ENCODE data around the gene UGCG.

DNA sequence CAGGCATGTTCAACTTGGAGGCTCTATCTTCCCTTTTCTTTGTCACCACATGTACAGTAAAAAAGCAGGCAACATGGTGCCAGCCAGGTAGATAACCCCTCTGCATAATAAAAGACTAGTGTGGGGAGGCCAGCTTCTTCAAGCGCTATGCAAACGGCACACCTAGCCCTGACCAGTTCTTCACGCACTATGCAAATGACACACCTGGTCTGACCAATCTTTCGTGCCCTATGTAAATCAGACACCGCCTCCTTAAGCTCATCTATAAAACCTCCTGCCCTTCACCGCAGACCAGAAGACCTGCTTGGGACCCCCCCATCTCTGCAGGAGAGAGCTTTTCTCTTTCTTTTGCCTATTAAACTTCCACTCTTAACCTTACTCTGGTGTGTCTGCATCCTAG lies 28.1 kb upstream of the UGCG start:
- TF ChIP-seq POLR2A (IDR thresholded peaks at IDR 0.05): no peak
- no peak for TF ChIP-seq POLR2AphosphoS5 (IDR thresholded peaks at IDR 0.05; ENCODE audit: insufficient read depth in 1 of 2, low read depth in 1 of 2)
- TF ChIP-seq, protein P1, sequence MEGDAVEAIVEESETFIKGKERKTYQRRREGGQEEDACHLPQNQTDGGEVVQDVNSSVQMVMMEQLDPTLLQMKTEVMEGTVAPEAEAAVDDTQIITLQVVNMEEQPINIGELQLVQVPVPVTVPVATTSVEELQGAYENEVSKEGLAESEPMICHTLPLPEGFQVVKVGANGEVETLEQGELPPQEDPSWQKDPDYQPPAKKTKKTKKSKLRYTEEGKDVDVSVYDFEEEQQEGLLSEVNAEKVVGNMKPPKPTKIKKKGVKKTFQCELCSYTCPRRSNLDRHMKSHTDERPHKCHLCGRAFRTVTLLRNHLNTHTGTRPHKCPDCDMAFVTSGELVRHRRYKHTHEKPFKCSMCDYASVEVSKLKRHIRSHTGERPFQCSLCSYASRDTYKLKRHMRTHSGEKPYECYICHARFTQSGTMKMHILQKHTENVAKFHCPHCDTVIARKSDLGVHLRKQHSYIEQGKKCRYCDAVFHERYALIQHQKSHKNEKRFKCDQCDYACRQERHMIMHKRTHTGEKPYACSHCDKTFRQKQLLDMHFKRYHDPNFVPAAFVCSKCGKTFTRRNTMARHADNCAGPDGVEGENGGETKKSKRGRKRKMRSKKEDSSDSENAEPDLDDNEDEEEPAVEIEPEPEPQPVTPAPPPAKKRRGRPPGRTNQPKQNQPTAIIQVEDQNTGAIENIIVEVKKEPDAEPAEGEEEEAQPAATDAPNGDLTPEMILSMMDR (IDR thresholded peaks at IDR 0.05): no peak
